ENCODE measurements around the gene GLI3. TPM values are rescaled to one million over a fixed set of nuclear protein-coding genes. Genes with fewer than 3 reads are reported as not detected.

The GLI3 gene
- under 1 TPM; 0.03 to 0.24 (median 0.13) TPM for total RNA-seq

- peak within 1 kb of the TSS; percentile 68 for H3K4me3 Mint-ChIP-seq
- H3K9me3 Mint-ChIP-seq: no peaks in the 10 kb centered on the region
- H3K4me1 Mint-ChIP-seq (ENCODE audit: low read depth): peaks cover 10% of the 10 kb centered on the region
- ATAC-seq (peak; percentile 77 to 83), DNase-seq (no peak)
- H3K27me3 Mint-ChIP-seq (ENCODE audit: low read depth): peaks cover 49% of the 10 kb centered on the region
- no peaks in the 10 kb centered on the region for H3K36me3 Mint-ChIP-seq (ENCODE audit: insufficient read depth)
These were observed at the start of gene GLI3 for GRCh38 chr7:42236976-42237810. TSS of gene GLI3 (minus strand) at chr7:42237209. CDS start at chr7:42223253, 13,956 bp downstream.

- Mint-ChIP-seq H3K36me3 (ENCODE audit: insufficient read depth) (no peaks in the 10 kb centered on the region), H3K4me1 (ENCODE audit: low read depth) (no peaks in the 10 kb centered on the region), H3K9me3 (no peaks in the 10 kb centered on the region), H3K4me3 (no peak overlapping the region), H3K27me3 (ENCODE audit: low read depth) (no peaks in the 10 kb centered on the region)
- ATAC-seq: no peak
- DNase-seq: no peak
These were observed 48.4 kb upstream of the GLI3 start for GRCh38 chr7:42285383-42285824.

- ATAC-seq (no peak), DNase-seq (no peak)
- H3K36me3 Mint-ChIP-seq (ENCODE audit: insufficient read depth): no peaks in the 10 kb centered on the region
- no peaks in the 10 kb centered on the region for H3K4me1 Mint-ChIP-seq (ENCODE audit: low read depth)
- H3K27me3 Mint-ChIP-seq (ENCODE audit: low read depth): no peaks in the 10 kb centered on the region
- no peak overlapping the region for H3K4me3 Mint-ChIP-seq
- H3K9me3 Mint-ChIP-seq: no peaks in the 10 kb centered on the region
These were observed 46.5 kb upstream of the GLI3 start for GRCh38 chr7:42283553-42283952.

GRCh38 chr7:42278344-42278743, 41.3 kb upstream of the GLI3 start:
- H3K9me3 Mint-ChIP-seq: no peaks in the 10 kb centered on the region
- ATAC-seq (no peak), DNase-seq (no peak)
- no peaks in the 10 kb centered on the region for H3K4me1 Mint-ChIP-seq (ENCODE audit: low read depth)
- H3K36me3 Mint-ChIP-seq (ENCODE audit: insufficient read depth): no peaks in the 10 kb centered on the region
- H3K27me3 Mint-ChIP-seq (ENCODE audit: low read depth): no peaks in the 10 kb centered on the region
- no peak overlapping the region for H3K4me3 Mint-ChIP-seq

- Mint-ChIP-seq H3K4me3 (no peak overlapping the region), H3K27me3 (ENCODE audit: low read depth) (peaks cover 3% of the 10 kb centered on the region), H3K36me3 (ENCODE audit: insufficient read depth) (no peaks in the 10 kb centered on the region), H3K9me3 (no peaks in the 10 kb centered on the region), H3K4me1 (ENCODE audit: low read depth) (no peaks in the 10 kb centered on the region)
- no peak for DNase-seq
- no peak for ATAC-seq
These were observed 37.0 kb upstream of the GLI3 start for GRCh38 chr7:42274053-42274452.

GRCh38 chr7:42272793-42273665, 36.0 kb upstream of the GLI3 start:
- Mint-ChIP-seq H3K27me3 (ENCODE audit: low read depth) (peaks cover 7% of the 10 kb centered on the region), H3K4me3 (no peak overlapping the region), H3K9me3 (peaks cover 3% of the 10 kb centered on the region), H3K4me1 (ENCODE audit: low read depth) (no peaks in the 10 kb centered on the region), H3K36me3 (ENCODE audit: insufficient read depth) (no peaks in the 10 kb centered on the region)
- no peak for ATAC-seq
- no peak for DNase-seq

- Mint-ChIP-seq H3K4me3 (no peak overlapping the region), H3K9me3 (peaks cover 3% of the 10 kb centered on the region), H3K4me1 (ENCODE audit: low read depth) (no peaks in the 10 kb centered on the region), H3K27me3 (ENCODE audit: low read depth) (peaks cover 7% of the 10 kb centered on the region), H3K36me3 (ENCODE audit: insufficient read depth) (no peaks in the 10 kb centered on the region)
- DNase-seq (no peak), ATAC-seq (no peak)
These were observed 32.2 kb upstream of the GLI3 start for GRCh38 chr7:42269161-42269560.

GRCh38 chr7:42264702-42265101, 27.7 kb upstream of the GLI3 start:
- Mint-ChIP-seq H3K36me3 (ENCODE audit: insufficient read depth) (no peaks in the 10 kb centered on the region), H3K27me3 (ENCODE audit: low read depth) (peaks cover 4% of the 10 kb centered on the region), H3K9me3 (peaks cover 3% of the 10 kb centered on the region), H3K4me1 (ENCODE audit: low read depth) (no peaks in the 10 kb centered on the region), H3K4me3 (no peak overlapping the region)
- DNase-seq: no peak
- no peak for ATAC-seq

- ATAC-seq (no peak), DNase-seq (no peak)
- H3K36me3 Mint-ChIP-seq (ENCODE audit: insufficient read depth): no peaks in the 10 kb centered on the region
- H3K27me3 Mint-ChIP-seq (ENCODE audit: low read depth): peaks cover 4% of the 10 kb centered on the region
- H3K4me1 Mint-ChIP-seq (ENCODE audit: low read depth): no peaks in the 10 kb centered on the region
- no peak overlapping the region for H3K4me3 Mint-ChIP-seq
- peaks cover 3% of the 10 kb centered on the region for H3K9me3 Mint-ChIP-seq
These were observed 27.0 kb upstream of the GLI3 start for GRCh38 chr7:42263971-42264370.

GRCh38 chr7:42262964-42263363, 26.0 kb upstream of the GLI3 start:
- no peaks in the 10 kb centered on the region for H3K9me3 Mint-ChIP-seq

GRCh38 chr7:42254217-42254616, 17.2 kb upstream of the GLI3 start:
- no peak for DNase-seq
- Mint-ChIP-seq H3K4me3 (no peak overlapping the region), H3K9me3 (no peaks in the 10 kb centered on the region), H3K27me3 (ENCODE audit: low read depth) (peaks cover 2% of the 10 kb centered on the region), H3K36me3 (ENCODE audit: insufficient read depth) (no peaks in the 10 kb centered on the region), H3K4me1 (ENCODE audit: low read depth) (no peaks in the 10 kb centered on the region)
- ATAC-seq: no peak

More at GRCh38 chr7:42262964-42263363, 26.0 kb upstream of the GLI3 start:
- Mint-ChIP-seq H3K27me3 (ENCODE audit: low read depth) (no peaks in the 10 kb centered on the region), H3K36me3 (ENCODE audit: insufficient read depth) (no peaks in the 10 kb centered on the region), H3K4me1 (ENCODE audit: low read depth) (no peaks in the 10 kb centered on the region), H3K4me3 (no peak overlapping the region)
- DNase-seq (no peak), ATAC-seq (no peak)

GRCh38 chr7:42253316-42253715, 16.3 kb upstream of the GLI3 start:
- ATAC-seq: no peak

GRCh38 chr7:42250411-42250810, 13.4 kb upstream of the GLI3 start:
- Mint-ChIP-seq H3K4me3 (no peak overlapping the region), H3K36me3 (ENCODE audit: insufficient read depth) (no peaks in the 10 kb centered on the region), H3K9me3 (no peaks in the 10 kb centered on the region), H3K27me3 (ENCODE audit: low read depth) (peaks cover 2% of the 10 kb centered on the region), H3K4me1 (ENCODE audit: low read depth) (no peaks in the 10 kb centered on the region)
- DNase-seq (no peak), ATAC-seq (no peak)

More at GRCh38 chr7:42253316-42253715, 16.3 kb upstream of the GLI3 start:
- Mint-ChIP-seq H3K9me3 (no peaks in the 10 kb centered on the region), H3K36me3 (ENCODE audit: insufficient read depth) (no peaks in the 10 kb centered on the region), H3K27me3 (ENCODE audit: low read depth) (peaks cover 2% of the 10 kb centered on the region), H3K4me3 (no peak overlapping the region), H3K4me1 (ENCODE audit: low read depth) (no peaks in the 10 kb centered on the region)
- no peak for DNase-seq

- no peaks in the 10 kb centered on the region for H3K9me3 Mint-ChIP-seq
- H3K36me3 Mint-ChIP-seq (ENCODE audit: insufficient read depth): no peaks in the 10 kb centered on the region
- ATAC-seq (no peak), DNase-seq (no peak)
- H3K4me3 Mint-ChIP-seq: no peak overlapping the region
- H3K27me3 Mint-ChIP-seq (ENCODE audit: low read depth): peaks cover 2% of the 10 kb centered on the region
- H3K4me1 Mint-ChIP-seq (ENCODE audit: low read depth): no peaks in the 10 kb centered on the region
These were observed 11.6 kb upstream of the GLI3 start for GRCh38 chr7:42248579-42248978.
